ENCODE measurements around the gene RBM45.

- TF ChIP-seq CTCF (IDR thresholded peaks at IDR 0.05; ENCODE audit: poor library complexity, severe bottlenecking): no peak
- TF ChIP-seq TAF1 (IDR thresholded peaks at IDR 0.05; ENCODE audit: low read depth): no peak
- TF ChIP-seq EP300 (conservative IDR thresholded peaks at IDR 0.05; ENCODE audit: poor library complexity, severe bottlenecking): no peak
- TF ChIP-seq EZH2 (IDR thresholded peaks at IDR 0.05; ENCODE audit: borderline replicate concordance, insufficient read depth, low read length, poor library complexity, severe bottlenecking): no peak
- no peak for TF ChIP-seq REST (IDR thresholded peaks at IDR 0.05; ENCODE audit: borderline replicate concordance)
- no peak for TF ChIP-seq SMC3 (conservative IDR thresholded peaks at IDR 0.05; ENCODE audit: poor library complexity)
- no peak for TF ChIP-seq POLR2AphosphoS5 (IDR thresholded peaks at IDR 0.05)
- TF ChIP-seq RAD21 (conservative IDR thresholded peaks at IDR 0.05): no peak
- no peak for TF ChIP-seq MXI1 (conservative IDR thresholded peaks at IDR 0.05; ENCODE audit: poor library complexity, severe bottlenecking)
Observed at GRCh38 chr2:178115271-178115670, 3.0 kb downstream of the RBM45 start.
